ENCODE results near the gene AHR.

Gene AHR

GRCh38 chr7:17298102-17298839, at the start of gene AHR:
Gene AHR (plus strand): TSS chr7:17298652. CDS start chr7:17299265, 613 bp downstream.
- DNase-seq (ENCODE audit: low read depth, low spot score): peak; percentile 75

- DNase-seq (ENCODE audit: low read depth, low spot score): no peak
Measured at GRCh38 chr7:17253885-17254284, 44.6 kb upstream of the AHR start.

DNA sequence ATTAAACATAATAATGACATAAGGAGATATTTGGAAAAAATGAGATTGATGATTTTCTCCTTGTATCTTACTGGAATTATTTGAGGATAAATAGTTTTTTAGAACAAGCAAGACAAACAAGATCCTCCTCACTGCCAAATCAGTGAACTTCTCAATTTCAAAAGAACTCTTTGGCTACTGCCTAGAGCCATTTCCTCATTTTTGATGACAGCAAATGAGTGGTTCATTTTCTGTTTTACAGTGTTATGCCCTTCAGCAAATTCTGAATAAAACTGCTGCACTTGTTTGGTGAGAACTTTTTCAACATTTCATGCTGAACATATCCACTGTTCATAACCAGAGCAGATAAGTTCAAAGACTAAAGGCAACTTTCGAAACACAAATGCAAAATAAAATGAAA, 42.5 kb upstream of the AHR start:
- no peak for DNase-seq (ENCODE audit: low read depth, low spot score)

DNA sequence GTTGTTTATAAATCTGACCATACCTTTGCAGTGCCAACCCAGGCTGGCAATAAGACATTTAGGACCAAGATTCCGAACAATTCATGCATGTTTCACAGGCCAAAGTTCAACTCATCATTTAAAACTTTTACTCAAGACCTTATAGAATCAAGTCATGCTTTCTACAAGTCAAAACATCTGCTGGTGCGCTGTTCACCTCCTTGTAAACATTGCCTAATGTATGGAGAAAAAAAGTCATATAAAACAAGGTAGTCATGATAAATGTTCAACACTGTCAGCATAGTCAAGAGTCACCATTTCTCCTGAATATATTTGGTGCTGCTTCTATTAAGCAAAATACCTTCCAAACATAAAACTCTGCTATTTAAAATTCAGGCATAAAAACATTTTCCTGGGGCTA, 42.1 kb upstream of the AHR start:
- DNase-seq (ENCODE audit: low read depth, low spot score): no peak

- DNase-seq (ENCODE audit: low read depth, low spot score): no peak
Measured at GRCh38 chr7:17266565-17266964, 31.9 kb upstream of the AHR start.

DNA sequence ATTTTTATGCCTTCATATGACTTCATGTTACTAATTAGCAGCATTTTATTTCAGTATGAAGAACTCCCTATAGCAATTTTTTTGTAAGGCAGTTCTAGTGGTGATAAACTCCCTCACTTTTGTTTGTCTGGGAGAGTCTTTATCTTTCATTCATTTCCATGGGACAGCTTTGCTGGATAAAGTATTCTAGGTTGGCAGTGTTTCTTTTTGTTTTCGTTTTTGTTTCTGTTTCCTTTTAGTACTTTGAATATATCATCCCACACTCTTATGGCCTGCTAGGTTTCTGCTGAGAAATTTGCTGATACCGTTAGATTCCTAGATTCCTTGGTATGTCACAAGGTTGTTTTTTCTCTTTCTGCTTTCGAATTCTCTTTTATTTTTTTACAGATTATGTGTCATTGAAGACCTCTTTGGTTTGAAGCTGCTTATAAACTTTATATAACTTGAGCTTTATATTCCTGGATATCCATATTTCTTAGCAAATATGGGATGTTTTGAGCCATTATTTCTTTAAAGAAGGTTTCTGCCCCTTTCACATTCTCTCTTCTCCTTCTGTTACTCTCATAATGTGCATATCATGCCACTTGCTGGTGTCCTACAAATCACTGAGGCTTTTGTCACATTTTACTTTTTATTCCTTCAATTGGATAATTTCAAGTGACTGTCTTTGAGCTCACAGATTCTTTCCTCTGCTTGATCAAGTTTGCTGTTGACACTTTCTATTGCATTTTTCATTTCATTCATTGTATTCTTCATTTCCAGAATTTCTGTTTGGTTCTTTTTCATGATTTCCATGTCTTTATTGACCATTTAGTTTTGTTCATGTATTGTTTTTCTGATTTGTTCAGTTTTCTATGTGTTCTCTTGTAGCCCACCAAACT, 28.9 kb upstream of the AHR start:
- no peak for DNase-seq (ENCODE audit: low read depth, low spot score)

DNA sequence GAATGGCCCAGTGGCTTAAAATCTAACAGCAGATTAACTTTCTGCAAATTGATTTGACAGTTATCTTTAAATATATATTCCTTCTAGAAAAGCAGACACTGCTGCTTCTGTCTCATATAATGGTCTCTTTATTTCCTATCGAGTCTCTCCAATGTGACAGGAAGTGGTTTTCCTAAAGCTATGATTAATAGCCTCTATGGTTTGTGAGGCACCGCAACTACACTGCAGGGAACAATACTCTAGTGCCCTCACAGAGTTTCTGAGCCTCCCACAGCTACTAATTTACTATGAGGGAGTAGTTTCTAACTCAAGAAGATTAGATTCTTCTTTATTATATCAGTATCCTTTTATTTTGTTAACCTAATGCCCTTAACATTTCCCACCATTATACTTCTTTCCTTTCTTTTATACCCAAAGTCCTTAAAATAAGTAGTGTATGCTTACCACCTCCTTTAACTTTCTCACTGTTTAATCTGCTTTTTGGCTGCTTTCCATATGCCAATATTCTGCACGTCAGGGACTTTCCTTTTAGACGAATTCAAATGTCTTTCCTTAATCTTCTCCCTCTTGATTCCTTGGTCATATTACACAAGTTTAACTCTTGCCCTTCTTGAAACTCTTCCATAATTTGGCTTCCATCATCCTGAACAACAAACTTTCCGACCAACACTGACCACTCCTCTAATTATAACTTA, 23.8 kb upstream of the AHR start:
- no peak for DNase-seq (ENCODE audit: low read depth, low spot score)

DNA sequence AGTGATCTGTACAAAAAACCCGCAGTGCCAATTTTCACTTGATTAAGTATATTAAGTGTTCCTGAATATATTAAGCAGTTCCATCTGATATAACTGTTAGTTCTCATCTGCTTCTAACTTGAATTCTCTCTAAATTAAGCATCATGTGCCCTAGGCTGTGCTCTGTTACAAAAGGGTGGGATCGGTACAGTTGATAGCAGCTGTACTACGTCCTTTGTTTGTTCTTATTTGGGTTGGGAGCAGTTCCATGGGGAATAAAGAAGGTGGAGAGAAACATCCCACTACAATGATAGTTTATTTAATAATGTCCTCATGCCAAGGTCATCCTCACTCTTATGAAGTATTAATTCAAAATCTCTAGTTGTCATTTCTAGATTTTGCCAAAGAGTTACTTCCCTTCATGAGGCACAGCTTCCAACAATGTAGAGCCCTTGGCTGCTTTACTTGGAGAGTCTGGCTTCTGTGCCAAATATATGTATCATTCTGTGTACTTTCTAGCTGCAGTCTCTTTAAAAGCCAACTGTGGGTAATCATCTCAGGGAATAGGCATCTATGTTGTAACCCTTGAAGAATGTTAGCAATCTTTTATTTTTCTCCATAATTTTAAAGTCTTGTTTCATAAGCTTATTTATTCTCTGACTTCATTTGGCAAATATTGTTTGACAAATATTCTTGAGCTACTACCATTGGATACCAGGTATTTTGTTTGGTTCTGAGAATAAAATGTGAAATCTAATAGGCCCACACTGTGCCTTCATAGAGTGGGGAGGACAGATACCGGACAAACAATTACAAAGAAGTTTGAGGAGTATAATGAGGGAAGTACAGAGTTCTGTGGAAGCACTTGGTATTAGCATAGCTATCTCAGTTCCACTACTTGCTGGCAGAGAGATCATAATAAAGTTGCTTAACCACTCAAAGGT, 22.4 kb upstream of the AHR start:
- no peak for DNase-seq (ENCODE audit: low read depth, low spot score)

DNA sequence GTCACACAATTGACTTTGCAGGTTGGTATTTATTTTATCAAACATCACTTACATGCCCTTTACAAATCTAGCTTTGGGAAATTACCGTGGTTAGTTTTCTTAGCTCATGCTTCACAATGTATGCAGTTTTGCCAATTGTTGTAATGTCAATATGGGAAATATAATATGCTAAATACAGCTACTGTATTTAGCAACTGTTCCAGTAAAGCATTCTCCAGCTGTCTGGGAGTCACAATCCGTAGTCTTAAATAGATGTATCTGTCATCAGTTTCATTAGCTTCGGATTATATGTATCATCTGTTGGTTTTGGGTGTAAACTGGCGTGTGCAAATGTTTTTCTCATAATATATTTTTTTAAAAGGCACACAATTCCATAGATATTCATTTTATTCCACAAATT, 19.4 kb upstream of the AHR start:
- no peak for DNase-seq (ENCODE audit: low read depth, low spot score)

GRCh38 chr7:17289074-17289645, 9.3 kb upstream of the AHR start:
- DNase-seq (ENCODE audit: low read depth, low spot score): no peak

- DNase-seq (ENCODE audit: low read depth, low spot score): no peak
Measured at GRCh38 chr7:17292843-17293242, 5.6 kb upstream of the AHR start.

DNA sequence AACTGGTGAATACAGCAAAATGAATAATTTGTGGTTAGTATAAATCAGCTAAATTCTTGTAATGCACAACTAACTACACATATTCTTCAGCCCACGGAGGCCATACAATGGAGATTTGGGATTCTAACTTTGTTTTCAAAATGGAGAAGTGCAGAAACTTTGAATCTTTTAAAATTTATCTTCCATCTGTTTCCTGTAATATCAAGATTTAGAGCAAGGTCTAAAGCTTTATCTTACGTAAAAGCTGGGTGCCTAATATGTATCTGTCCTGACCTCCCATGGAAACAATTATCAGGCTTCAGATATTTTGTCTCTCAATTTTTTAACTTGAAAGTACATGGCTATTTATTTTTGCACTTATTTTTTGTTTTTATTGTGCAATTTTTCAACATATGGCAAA, 5.0 kb upstream of the AHR start:
- no peak for DNase-seq (ENCODE audit: low read depth, low spot score)

- no peak for DNase-seq (ENCODE audit: low read depth, low spot score)
Measured at GRCh38 chr7:17297243-17297642, 1.2 kb upstream of the AHR start.

DNA sequence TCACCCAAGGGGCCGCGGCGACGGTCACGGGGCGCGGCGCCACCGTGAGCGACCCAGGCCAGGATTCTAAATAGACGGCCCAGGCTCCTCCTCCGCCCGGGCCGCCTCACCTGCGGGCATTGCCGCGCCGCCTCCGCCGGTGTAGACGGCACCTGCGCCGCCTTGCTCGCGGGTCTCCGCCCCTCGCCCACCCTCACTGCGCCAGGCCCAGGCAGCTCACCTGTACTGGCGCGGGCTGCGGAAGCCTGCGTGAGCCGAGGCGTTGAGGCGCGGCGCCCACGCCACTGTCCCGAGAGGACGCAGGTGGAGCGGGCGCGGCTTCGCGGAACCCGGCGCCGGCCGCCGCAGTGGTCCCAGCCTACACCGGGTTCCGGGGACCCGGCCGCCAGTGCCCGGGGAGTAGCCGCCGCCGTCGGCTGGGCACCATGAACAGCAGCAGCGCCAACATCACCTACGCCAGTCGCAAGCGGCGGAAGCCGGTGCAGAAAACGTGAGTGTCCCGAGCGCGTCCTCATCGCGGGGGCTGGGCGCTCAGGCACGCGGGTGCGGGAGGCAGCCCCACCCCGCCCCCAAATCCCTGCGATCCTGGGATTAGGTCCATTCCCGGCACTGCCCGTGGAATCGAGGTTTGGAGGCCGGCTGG, 509 bp downstream of the AHR start:
- peak; percentile 15 for DNase-seq (ENCODE audit: low read depth, low spot score)

DNA sequence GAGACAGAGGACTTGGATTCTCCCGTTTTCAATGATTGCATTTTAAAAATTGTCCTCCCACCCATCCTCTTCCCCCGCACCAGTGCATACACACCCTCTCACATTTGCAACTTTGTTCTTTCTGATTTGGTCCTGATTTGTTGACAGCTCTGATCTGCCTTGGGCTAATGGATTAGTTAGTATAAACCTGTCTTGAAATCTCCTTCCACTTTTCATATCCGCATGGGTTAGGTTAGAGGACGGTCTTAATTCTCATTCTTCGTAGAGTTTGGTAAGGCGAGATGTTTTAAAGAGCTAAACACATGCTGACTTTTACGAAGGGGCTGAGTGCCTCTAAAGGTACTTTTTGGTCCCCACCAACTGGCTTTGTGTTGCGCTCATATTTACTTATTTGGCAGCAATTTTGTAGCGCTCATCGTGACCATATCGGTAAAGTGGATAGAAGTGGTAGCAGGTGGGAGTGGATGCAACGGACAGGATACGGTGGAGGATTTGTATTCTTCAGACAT, 1.1 kb downstream of the AHR start:
- DNase-seq (ENCODE audit: low read depth, low spot score): no peak

DNA sequence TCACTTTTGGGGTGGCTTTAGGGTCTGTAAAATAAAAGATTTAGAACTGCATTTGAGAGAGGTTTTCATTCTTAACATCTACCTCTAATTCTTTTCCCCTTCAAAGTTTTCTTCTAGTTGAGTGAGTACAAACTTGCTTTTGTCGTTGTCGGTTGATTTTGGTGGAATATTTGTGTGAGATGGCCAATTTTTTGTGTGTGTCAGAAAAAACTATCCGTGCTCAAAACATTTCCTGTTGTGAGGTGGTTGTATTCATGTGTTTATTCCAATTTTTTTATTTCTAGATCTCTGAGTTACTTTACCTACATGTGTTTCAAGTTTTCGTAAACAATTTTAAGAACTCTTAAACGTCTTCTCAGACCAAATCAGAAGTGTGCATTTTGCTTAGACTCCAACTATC, 1.6 kb downstream of the AHR start:
- DNase-seq (ENCODE audit: low read depth, low spot score): no peak

DNA sequence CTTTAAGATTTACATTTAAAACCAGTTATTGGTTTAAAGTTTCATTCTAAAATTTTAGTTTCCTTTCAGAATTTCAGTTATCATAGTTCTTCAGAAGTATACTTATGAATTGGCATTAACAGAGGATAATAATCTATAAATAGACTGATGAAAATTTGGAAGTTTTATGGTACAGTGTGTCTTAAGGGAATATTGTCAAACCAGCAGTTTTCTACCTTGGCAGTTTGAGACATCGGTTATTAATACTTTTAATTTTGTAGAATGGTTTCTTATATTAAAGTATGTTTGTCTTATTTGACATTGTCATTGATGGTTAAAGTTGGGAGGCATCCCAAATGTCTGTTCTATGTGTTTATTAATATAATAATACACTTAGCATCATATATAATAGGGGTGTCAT, 2.0 kb downstream of the AHR start:
- no peak for DNase-seq (ENCODE audit: low read depth, low spot score)

GRCh38 chr7:17301471-17302456, 3.3 kb downstream of the AHR start:
- DNase-seq (ENCODE audit: low read depth, low spot score): no peak

- DNase-seq (ENCODE audit: low read depth, low spot score): no peak
Measured at GRCh38 chr7:17302575-17303142, 4.2 kb downstream of the AHR start.
